ENCODE data around the gene DCTN2.
"Not testable (repeated sequence)": the region's sequence is repeated elsewhere in the genome, so short reads cannot be mapped to it uniquely, and the experiment has no call there.

DCTN2 gene

DNA sequence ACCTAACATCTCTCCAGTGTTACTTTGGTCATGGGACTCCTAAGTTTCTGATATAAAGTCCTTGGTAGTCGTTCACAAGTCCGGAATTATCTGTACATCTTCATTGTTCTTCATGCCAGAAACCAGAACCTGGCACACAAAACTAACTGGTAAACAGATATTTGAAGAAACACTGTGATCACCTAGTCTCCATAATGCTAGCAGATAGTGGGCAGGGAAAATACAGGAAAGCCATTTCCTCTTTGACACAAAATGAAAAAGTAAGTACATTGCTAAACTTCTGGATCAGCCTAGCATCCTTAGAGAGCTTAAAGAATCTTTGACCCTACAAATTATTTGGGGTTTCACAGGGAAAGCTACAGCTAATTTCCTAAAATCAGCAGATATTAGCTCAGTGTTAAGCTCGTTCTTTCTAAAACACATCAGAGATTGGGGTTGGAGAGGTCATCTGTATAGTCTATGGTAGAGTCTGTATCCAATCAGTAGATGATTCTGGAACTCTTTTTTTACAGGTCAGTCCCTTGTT lies 31.5 kb downstream of the DCTN2 start:
- H3K9me3 ChIP-seq = no peaks in the 10 kb centered on the region
- peaks cover 3% of the 10 kb centered on the region for H3K4me1 ChIP-seq
- no peak for DNase-seq
- TF ChIP-seq, protein P1, sequence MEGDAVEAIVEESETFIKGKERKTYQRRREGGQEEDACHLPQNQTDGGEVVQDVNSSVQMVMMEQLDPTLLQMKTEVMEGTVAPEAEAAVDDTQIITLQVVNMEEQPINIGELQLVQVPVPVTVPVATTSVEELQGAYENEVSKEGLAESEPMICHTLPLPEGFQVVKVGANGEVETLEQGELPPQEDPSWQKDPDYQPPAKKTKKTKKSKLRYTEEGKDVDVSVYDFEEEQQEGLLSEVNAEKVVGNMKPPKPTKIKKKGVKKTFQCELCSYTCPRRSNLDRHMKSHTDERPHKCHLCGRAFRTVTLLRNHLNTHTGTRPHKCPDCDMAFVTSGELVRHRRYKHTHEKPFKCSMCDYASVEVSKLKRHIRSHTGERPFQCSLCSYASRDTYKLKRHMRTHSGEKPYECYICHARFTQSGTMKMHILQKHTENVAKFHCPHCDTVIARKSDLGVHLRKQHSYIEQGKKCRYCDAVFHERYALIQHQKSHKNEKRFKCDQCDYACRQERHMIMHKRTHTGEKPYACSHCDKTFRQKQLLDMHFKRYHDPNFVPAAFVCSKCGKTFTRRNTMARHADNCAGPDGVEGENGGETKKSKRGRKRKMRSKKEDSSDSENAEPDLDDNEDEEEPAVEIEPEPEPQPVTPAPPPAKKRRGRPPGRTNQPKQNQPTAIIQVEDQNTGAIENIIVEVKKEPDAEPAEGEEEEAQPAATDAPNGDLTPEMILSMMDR (IDR thresholded peaks at IDR 0.05; ENCODE audit: low read depth, low read length) = no peak
- peaks cover 84% of the 10 kb centered on the region for H3K36me3 ChIP-seq
- H3K27me3 ChIP-seq = no peaks in the 10 kb centered on the region
- H3K4me3 ChIP-seq (ENCODE audit: low read depth, low read length) = no peak overlapping the region

GRCh38 chr12:57514720-57515407 lies 32.1 kb downstream of the DCTN2 start:
- TF ChIP-seq, protein P1 (IDR thresholded peaks at IDR 0.05; ENCODE audit: low read depth, low read length) = no peak
- Histone ChIP-seq H3K36me3 (peaks cover 87% of the 10 kb centered on the region), H3K4me3 (ENCODE audit: low read depth, low read length) (no peak overlapping the region), H3K9me3 (no peaks in the 10 kb centered on the region), H3K4me1 (peaks cover 3% of the 10 kb centered on the region), H3K27me3 (no peaks in the 10 kb centered on the region)
- no peak for DNase-seq

- H3K27me3 ChIP-seq; H3K9me3 ChIP-seq; DNase-seq; H3K4me1 ChIP-seq; H3K4me3 ChIP-seq (ENCODE audit: low read depth, low read length): not testable (repeated sequence)
- peaks cover 93% of the 10 kb centered on the region for H3K36me3 ChIP-seq
These were observed 32.7 kb downstream of the DCTN2 start for GRCh38 chr12:57514246-57514645.

DNA sequence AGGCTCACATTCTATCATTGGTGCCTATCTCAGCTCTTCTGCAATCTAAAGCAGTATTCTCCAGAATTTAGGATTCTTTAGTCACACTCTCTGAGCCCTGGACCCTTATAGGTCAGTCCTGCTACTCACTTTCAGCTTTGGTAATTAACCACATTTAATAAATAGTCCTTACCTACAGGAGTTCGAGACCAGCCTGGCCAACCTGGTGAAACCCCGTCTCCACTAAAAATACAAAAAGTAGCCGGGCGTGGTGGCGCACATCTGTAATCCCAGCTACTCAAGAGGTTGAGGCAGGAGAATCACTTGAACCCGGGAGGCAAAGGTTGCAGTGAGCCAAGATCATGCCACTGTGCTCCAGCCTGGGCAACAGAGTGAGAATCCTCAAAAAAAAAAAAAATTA lies 33.3 kb downstream of the DCTN2 start:
- peaks cover 94% of the 10 kb centered on the region for H3K36me3 ChIP-seq

DNA sequence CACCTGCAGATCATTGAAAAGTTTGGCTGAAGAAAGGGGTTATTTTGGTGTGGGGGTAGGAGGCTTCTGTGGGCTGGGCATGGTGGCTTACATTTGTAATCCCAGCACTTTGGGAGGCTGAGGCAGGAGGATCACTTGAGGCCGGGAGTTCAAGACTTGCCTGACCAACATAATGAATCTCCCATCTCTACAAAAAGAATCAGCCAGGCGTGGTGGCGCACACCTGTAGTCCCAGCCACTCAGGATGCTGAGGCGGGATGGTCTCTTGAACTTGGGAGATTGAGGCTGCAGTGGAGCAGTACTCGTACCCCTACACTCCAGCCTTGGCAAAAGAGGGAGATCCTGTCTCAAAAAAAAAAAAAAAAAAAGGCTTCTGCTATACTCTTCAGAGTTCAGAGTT lies 33.7 kb downstream of the DCTN2 start:
- Histone ChIP-seq H3K4me3 (ENCODE audit: low read depth, low read length) (no peak overlapping the region), H3K27me3 (no peaks in the 10 kb centered on the region), H3K9me3 (no peaks in the 10 kb centered on the region), H3K36me3 (peaks cover 92% of the 10 kb centered on the region), H3K4me1 (no peaks in the 10 kb centered on the region; the same call in none of the 2 replicates)
- no peak for DNase-seq
- TF ChIP-seq, protein P1 (IDR thresholded peaks at IDR 0.05; ENCODE audit: low read depth, low read length) = no peak

More for the DNA sequence above, 33.3 kb downstream of the DCTN2 start:
- not testable (repeated sequence) for H3K4me1 ChIP-seq; H3K9me3 ChIP-seq; DNase-seq; H3K4me3 ChIP-seq (ENCODE audit: low read depth, low read length); H3K27me3 ChIP-seq

DNA sequence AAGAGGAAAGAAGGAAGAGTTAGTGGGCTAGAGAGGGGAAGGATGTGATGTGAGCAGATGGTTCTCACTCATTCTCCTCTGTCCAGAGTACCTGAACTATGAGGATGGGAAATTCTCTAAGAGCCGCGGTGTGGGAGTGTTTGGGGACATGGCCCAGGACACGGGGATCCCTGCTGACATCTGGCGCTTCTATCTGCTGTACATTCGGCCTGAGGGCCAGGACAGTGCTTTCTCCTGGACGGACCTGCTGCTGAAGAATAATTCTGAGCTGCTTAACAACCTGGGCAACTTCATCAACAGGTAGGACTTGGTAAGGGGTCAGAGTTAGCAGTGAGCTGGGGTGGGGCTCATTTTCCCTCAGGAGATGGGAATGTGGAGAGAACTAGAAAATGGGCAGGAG lies 34.3 kb downstream of the DCTN2 start:
- DNase-seq = no peak
- TF ChIP-seq, protein P1 (IDR thresholded peaks at IDR 0.05; ENCODE audit: low read depth, low read length) = no peak
- peaks cover 86% of the 10 kb centered on the region for H3K36me3 ChIP-seq
- no peaks in the 10 kb centered on the region; the same call in 1 of the 2 replicates for H3K4me1 ChIP-seq
- H3K9me3 ChIP-seq = no peaks in the 10 kb centered on the region
- H3K4me3 ChIP-seq (ENCODE audit: low read depth, low read length) = no peak overlapping the region
- no peaks in the 10 kb centered on the region for H3K27me3 ChIP-seq

- TF ChIP-seq, protein P1 (IDR thresholded peaks at IDR 0.05; ENCODE audit: low read depth, low read length) = no peak
- Histone ChIP-seq H3K4me1 (no peaks in the 10 kb centered on the region; the same call in 1 of the 2 replicates), H3K27me3 (no peaks in the 10 kb centered on the region), H3K4me3 (ENCODE audit: low read depth, low read length) (no peak overlapping the region), H3K36me3 (peaks cover 78% of the 10 kb centered on the region), H3K9me3 (no peaks in the 10 kb centered on the region)
- no peak for DNase-seq
These were observed 35.2 kb downstream of the DCTN2 start for GRCh38 chr12:57511588-57512325.

All from BE2C (cell line).